AML-193 (cell line): Measurements from ENCODE around the gene DSN1.
A peak's percentile ranks its signal among the peaks of the same experiment; 100 is the strongest.

Experiments used
- DNase-seq, 2 experiments: peaks; one replicate each; lab custom pipeline; 2025; lab: John Stamatoyannopoulos, UW

Gene DSN1

DNA sequence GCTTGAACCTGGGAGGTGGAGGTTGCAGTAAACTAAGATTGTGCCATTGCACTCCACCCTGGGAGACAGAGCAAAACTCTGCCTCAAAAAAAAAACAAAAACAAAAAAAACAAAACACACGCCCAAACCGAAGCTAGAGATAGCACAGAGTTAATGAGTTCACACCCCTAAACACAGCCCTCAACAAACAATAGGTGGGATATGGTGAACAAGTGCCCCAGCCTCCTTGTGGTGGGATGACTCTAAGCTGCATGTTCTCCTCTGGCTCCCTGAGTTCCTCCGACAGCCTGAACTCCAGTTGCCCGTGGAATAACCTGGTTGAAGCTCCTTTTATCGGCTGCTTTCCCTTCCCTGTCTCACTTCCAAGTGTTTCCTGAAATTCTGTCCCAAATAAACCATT, 22.1 kb upstream of the DSN1 start:
- no peak for DNase-seq

DNA sequence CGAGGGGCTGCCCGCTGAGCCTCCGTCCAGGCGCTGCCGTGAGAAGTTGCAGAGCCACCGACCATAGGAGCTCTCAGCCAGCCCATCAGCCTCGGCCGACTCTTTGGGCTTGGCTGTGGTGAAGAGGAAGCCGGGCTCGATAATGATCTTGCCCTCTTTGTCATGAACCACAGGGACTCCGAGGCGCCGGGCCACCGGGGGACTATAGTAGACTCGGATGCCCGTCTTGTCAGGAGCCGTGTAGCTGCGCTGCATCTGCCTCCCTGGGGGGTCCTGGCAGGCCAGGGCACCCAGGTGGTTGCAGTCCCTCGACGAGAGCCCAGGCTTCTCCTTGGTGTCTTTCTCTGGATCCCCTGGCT, 20.5 kb upstream of the DSN1 start:
- no peak for DNase-seq

- no peak for DNase-seq
Observed at GRCh38 chr20:36793294-36794115, 19.9 kb upstream of the DSN1 start.

- peak; percentile 16 to 22 for DNase-seq
Observed at GRCh38 chr20:36792422-36792821, 18.9 kb upstream of the DSN1 start.

DNA sequence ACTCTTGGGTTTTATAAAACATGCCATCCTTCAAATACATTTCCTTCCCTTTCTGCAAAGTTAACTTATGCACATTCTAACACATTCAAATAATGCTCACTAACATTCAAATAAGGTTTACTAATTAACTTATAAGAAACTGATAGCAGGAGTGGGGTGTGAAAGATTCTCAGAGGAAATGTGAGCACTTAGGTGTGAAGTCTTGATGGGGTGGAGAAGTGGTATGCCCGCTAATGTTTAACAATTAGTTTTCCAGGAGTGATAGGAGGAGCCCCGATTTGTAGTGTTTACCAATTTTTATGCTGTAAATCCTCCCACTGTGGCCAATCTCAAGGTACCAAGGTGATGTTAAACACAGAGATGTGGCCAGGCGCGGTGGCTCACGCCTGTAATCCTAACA, 18.3 kb upstream of the DSN1 start:
- no peak for DNase-seq

DNA sequence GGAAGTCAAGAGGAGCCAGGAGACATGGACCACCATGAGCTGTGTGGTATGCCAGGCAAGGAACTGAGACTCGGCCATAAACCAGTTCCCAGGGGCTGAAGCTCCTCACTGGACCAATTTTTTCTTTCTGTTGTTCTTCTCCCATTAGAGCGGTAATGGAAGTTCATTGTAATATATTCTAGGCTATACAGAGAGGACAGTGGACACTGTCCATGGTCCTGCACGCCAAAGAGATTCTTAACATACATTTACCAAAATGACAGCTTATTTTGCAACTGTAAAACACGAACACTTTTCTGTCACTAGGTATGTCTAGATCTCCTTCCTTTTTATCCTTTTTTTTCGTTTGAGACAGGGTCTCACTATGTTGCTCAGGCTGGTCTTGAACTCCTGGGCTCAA, 13.1 kb upstream of the DSN1 start:
- DNase-seq: no peak

DNA sequence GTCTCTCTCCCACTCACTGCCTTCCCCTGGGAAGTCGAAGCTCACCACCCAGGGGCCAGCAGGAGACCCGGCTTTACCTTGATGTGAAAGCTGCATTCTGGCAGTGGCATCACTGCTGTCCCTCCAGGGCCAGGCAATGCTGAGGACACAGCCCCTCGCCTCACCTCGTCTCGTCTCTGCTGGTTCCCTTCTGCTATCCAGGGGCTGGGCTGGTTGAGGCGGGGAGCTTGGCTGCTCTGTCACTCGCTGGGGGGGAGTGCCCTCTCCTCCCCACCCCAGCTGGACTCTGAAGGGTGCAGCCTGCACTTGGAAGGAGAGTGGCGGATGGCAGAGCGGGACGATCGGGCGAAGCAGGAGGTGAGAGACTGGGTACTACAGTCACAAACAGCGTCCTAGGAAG, 12.7 kb upstream of the DSN1 start:
- no peak for DNase-seq

GRCh38 chr20:36785308-36785707, 11.7 kb upstream of the DSN1 start:
- DNase-seq: no peak

GRCh38 chr20:36784900-36785299, 11.3 kb upstream of the DSN1 start:
- DNase-seq: no peak

GRCh38 chr20:36784116-36784515, 10.6 kb upstream of the DSN1 start:
- DNase-seq: no peak

- DNase-seq: no peak
Observed at GRCh38 chr20:36779656-36780025, 6.1 kb upstream of the DSN1 start.

DNA sequence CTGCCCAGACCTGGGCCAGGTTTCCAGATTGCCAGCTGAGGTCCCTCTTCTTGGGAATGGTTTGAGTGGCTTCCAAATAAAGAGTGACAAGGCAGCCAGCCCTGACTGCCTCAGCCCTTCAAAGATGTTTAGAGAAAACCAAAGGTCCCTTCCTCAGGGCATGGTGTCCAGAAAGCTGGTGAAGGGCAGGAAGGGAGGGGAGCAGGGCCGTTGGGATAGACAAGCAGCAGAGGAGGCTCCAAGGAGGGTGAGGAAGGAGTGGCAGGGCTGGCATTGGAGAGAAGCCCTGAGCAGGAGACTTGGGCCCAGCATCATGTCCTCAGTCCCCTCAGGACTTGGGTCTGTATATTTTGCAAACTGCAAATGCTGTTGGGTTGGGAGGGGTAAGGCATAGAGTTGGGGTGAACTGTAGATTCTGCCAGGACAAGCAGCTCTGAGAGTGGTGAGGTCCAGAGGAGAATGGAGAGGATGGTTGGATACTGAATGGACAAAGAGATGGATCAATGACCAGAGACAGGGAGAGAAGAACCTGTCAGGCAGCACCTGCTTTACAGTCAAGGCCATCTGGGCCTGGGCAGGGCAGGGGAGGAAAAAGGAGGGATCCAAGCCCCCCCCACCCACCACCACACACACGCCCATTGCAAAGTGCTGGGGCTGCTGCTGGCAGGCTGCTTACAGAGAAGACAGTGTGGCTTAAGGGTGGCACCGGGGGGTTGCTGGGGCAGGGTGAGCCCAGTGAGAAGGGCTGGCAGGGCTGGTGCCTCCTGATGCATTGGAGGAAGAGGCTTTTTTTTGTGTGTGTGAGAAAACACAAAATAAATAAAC, 5.5 kb upstream of the DSN1 start:
- DNase-seq: no peak

DNA sequence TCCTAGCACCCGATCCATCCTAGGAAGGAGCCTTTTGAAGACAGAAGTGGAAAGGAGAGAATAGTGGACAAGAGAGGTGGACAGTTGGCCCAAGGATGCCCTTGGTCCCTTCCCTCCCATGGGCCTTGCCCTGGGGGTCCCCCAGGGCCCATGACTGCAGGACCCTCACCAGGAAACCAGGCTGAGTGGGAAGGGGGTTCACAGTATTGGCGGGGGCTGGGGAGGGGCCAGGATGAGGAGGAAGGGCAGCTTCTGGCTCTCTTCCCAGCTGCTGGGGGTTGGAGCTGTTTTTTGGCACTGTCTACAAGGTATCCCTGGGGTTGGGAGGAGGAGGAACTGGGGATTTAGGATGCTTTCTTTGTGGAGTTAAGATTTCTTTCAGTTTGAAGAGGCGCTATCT, 4.0 kb upstream of the DSN1 start:
- DNase-seq: no peak

DNA sequence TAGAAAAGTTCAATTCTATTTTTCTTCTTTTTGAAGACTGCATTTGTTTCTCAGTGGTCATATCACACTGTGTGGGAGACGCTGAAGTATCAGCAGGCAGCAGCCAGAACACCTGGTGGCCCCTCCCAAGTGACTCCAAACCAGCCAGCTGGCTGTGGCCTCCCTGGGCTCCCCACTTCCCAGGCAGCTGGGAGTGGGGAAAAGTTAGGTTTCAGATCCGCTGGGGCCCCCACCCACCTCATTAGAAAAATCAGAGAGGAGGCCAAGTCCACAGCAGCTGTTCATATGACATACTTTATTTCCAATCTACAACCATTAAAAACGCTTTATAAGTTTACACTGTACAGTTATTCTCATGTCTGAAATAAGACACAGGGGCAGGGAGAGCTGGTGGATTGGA, 3.6 kb upstream of the DSN1 start:
- DNase-seq: no peak

DNA sequence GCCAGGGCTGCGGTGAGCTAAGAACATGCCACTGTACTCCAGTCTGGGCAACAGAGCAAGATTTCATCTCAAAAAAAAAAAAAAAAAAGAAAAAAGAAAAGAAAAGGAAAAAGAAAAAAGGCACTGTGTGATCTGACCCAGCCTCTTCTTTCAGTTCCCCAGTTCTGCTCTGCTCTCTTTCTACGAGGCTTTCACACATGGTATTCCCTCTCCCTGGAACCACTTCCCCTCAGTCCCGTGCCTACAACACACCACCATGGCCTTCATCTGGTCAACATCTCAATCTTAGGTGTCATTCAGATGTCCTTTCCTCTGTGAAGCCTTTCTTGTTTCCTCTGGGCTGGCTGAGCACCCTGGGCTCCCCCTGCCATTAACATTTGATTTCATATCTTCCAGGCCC, 2.3 kb upstream of the DSN1 start:
- no peak for DNase-seq

DNA sequence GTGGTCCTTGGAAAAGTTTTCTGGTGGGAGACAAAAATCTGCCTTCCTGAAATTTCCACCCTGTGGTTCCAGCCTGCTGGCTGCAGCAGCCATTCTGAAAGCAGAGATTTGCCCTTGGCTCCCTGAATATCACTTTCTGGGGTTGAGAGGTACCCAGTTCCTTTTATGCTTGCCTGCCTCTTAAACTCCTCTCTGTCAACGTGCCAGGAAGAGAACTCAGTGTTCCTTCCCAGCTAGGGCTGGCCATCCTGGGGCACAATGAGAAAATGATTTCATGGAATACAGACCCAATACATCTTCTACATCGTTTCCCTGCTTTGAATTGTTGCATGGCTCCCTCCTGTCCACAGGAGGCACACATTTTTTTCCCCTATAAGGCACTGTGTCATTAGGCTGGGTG, 1.6 kb upstream of the DSN1 start:
- DNase-seq: no peak

DNA sequence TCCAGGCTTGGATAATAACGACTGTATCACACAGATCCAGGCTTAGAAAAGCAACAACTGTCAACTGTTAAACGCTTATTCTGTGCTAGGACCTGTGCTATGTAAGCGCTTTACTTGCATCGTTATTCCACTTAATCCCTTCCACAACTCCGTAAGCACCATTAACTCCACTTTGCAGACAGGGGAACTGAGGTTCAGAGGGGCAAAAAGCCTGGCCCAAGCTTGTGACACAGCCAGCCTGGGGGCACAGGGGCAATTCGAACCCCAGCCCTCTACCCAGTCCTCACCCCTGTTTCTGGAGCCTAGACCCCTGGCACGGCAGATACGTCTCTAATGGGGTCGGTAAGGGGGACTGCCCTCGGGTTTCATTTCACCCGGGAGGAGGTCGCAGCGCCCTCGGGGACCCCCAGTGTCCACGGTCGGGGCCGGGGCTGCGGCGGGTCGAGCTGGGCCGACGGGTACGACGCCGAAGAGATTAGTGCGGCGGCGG, 411 bp downstream of the DSN1 start:
- DNase-seq: no peak

GRCh38 chr20:36770680-36771079, 2.9 kb downstream of the DSN1 start:
- DNase-seq: no peak

- DNase-seq: no peak
Observed at GRCh38 chr20:36768768-36769430, 4.7 kb downstream of the DSN1 start.

GRCh38 chr20:36761125-36761524, 12.4 kb downstream of the DSN1 start:
- no peak for DNase-seq

- no peak for DNase-seq
Observed at GRCh38 chr20:36760647-36761046, 12.9 kb downstream of the DSN1 start.

DNA sequence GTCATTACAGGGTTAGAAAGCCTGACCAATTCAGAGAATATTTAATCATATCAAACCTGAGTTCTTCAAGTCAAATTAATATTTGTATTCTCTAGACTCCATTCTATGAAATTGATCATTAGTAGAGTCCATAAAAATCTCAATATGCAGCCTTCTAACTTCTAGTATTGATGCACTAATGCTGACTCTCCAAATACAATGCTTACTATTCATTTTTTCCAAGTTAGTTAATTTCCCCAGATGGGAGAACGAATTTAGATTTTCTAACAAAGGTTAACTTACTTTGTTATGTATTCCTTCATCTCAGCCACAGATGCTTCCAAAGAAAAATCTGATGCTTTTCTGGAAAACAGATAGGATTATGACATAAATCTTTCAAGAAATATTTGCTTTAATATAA, 15.3 kb downstream of the DSN1 start:
- DNase-seq: no peak

DNA sequence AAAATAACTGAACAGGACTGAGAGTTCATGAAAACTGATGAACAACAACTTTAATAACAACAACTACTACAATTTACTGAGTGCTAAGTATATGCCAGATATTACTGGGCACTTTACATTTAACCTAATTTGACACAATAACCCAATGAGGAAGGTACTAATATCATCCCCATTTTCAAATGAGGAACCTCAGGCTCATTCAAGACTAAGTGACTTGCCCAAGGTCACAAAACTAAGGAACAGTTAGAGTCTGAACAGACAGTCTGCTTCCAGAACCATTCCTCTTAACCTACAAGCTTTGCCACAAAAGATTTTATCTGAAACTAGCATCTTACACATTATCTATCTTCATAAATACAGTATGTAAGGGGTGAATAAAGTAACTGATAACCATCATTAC, 17.1 kb downstream of the DSN1 start:
- peak in 1 of 2 experiments; percentile 22 for DNase-seq
